HG02840 (cell line): ENCODE data around the gene IFNLR1.

Source experiments
- ATAC-seq: cut with Tn5 transposase; IDR thresholded peaks from one replicate; pipeline ENCODE4 v1.9.1; 2021; ENCODE audit warnings: mild to moderate bottlenecking, moderate library complexity, moderate number of reproducible peaks; ENCODE audit not compliant: unreplicated experiment, low FRiP score

IFNLR1 gene

DNA sequence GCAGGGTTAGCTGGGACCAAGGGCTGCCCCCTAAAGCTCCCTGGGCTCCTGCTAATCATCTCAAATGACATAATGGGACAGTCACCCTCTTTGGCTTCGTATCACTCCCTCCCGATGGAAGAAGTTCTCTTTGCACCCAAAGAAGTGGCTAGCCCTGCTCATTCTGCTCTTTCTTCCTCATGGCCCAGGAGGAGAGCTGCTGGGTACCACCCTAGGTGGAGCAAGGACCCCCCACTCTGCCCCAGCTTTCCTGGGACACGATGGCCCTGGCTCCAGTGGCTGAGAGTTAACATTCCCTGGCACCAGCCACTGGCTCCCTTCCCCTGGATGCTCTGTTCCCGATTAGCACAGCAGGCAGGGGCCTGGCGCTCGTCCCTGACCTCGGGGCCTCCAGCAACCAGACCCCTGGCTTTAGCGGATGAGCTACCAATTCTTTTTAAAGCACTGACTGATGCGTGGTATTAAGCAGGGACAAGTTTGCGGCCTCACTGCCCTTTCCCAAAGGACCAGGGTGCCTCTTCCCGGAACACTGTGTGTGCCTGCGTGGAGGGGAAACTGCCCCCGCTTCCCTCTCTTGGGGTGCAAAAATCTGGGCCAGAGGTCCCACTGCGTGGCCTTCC, 76.3 kb downstream of the IFNLR1 start:
- ATAC-seq, result no peak

DNA sequence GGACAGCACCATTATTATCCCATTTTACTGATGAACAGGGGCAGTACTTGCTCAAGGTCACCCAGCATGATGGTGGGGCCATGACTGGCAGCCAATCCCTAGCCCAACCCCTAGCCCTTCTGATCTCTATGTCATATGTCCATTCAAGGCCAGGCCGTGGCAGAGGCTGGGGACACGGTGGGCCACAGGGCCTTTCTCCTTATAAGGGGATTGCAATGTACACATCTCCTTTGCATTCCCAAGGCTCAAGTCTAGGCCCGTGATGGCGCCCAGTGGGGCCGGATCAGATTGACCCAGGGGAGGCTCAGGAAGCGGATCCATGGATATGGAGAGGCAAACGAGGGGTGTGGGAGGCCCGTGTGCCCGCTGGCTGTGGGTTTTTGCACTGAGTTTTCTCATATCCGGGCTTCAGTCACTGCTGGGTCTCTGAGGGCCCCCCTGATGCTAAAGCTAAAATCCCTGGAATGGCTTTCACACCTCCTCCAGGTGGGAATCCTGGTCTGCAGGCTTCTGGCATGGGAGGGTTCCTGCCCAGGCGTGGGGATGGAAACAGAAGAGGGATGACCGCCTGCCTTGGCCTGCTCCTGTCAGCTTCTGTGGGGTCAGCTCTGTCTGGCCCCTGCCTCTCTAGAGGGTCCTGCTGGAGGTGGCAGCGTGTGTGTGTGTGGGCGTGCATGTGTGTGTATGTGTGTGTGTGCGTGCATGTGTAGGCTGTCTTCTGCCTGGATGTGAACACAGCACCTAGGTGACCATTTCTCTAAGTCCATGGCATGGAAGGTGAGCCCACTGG, 77.2 kb downstream of the IFNLR1 start:
- no peak for ATAC-seq

DNA sequence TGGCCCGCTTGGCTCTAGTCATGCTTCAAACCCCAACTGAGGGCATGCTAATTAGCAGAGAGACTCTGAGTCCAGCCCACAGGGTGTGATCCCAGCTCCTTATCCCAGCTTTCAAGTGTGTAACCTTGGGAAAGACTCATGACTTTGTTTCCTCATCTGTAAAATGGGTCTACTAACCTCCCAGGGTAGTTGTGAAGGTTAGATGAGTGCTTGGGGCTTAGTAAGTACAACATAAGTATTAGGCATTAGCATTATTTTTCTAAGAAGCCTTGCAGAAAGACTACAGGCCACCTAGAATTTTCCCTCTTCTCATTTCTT, 78.0 kb downstream of the IFNLR1 start:
- no peak for ATAC-seq

DNA sequence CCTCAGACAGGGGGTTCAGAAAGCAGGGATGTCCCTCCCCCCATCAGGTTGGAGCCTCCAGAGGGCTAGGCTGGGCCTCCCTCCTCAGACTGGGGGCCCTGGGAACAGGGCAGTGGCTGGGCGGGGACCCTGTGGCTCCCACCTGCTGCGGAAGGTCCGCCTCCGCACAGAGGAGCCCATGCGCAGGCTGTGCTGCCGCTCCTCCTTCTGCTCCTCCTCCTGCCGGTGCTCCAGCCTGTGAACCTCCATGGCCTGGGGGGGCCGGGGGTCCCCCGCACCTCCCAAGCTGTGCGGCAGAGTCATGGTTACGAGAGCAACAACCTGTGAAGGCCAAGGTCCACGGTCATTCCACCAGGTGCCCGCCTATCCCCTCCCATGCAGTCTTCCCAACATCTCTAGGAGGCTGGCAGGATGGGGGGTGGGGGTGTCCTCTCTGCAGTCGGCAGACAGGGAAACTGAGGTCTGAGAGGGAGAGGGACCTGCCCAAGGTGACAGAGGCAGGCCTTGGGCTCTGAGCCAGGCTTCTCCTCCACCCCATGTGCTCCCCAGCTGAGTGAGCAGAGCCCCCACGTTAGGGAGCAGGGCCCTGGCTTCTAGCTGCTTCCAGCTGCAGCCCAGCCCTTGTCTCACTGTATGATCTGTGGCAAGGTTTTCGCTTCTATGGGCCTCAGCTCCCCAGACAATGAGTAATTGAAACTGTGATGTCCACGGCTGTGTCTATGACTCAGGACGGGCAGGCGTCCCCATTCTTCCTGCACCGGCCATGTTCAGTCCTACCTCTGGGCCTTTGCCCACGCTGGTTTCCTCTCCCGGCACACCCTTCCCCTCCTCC, 78.5 kb downstream of the IFNLR1 start:
- ATAC-seq, result no peak

DNA sequence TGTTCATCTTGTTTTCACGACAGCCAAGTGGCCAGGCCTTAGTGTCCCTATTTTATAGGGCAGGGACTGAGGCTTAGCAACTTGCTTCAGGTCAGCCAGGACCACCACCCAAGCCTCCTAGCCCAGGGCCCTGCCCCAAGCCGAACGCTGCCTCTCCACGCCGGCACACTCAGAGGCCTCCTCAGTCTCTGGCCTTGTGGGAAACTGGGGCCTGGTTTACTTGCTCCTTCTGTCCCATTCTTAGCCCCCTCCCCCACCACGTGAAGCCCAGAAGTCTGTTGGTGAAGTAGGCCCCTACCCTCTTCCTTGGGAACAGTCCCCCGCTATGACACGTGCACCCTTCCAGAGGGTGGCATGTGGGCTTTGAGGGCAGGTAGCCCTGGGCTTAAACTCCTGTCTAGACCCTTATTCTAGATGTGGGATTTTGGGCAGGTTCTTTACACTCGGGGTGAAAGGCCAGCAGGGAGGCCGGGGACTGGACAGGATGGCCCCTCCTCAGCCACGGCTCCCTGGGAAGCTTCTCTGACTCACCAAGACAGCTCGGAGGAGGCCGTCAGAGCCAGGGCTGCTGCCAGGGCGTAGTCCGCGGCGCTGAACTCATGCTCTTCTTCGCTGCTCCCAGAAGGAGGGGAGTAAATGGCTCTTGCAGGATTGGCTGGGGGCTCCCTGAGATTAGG, 79.5 kb downstream of the IFNLR1 start:
- ATAC-seq, result no peak

DNA sequence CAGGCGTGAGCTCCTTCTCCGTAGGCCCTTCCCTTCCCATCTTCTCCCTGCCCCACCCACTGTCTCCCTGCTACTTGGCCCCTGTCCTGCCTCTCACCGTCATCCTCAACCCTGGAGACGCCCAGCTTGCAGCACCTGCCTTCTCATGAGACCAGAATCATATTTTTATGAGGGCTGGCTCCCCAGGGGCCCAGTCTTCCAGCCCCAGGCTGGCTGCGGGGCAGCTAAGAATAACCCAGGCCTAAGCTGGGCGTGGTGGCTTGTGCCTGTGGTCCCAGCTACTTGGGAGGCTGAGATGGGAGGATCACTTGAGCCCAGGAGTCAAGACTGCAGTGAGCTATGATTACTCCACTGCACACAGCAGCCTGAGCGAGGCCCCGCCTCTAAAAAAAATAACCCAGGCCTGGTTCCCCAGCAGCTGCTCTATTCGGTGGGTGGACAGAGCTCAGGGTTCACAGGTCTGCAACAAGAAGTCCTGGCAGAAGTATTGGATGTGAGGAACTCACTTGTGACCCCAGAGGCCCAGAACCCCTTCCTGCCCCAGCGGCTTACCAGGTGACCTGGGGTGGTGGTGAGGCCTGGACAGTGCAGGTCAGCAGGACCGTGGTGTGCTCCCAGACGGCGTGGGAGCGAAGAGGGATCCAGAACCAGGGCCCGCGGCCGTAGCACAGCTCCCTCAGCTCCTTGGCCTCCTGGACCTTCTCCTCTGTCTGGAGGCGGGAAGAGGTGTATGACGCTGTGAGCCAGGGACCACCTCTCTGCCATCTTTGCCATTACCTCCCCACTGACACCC, 81.5 kb downstream of the IFNLR1 start:
- no peak for ATAC-seq

DNA sequence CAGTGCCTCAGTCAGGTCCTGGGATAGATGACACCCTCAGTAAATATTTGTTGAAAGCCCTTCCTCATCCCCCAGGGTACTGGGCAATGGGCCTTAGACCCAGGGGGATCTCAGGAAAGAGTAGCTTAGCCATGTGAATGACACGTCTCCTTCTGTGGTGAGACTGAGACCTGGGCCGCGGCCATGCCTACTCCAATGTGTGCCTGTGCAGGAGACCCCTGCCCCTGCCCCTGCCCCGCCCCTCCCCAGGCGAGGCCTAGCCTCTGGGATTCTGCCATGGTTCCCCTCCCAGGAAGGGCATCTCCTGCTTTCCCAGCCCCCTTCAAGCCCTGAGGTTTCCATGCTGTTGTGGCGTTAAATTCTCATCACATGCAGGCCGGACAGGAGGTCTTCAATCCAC, 82.2 kb downstream of the IFNLR1 start:
- no peak for ATAC-seq
